ENCODE data around the gene PUS1. TPM values are rescaled to one million over a fixed set of nuclear protein-coding genes. Genes with fewer than 3 reads are reported as not detected.

PUS1 gene
- total and polyA plus RNA-seq, 2 of the 4 experiments (the other 2 are of a cell fraction), result 14.0 to 36.7 TPM

DNA sequence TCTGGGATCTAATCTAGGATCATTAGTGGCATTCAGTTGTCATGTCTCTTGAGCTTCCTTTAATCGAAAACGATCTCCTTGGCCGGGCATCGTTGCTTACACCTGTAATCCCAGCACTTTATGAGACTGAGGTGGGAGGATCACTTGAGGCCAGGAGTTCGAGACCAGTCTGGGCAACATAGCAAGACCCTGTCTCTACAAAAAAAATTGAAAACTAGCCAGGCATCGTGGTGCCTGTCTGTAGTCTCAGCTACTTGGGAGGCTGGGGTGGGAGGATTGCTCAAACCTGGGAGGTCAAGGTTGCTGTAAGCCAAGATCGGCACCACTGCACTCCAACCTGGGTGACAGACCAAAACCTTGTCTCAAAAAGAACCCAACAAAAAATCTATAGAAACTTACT lies 9.0 kb downstream of the PUS1 start:
- H2AK9ac ChIP-seq (replicated peaks; ENCODE audit: low read depth, low read length, poor library complexity), result no peak overlapping the region

More for the DNA sequence above, 9.0 kb downstream of the PUS1 start:
- no peak overlapping the region for H3K56ac ChIP-seq (ENCODE audit: extremely low read depth, insufficient read depth, low read length)
- no TSS peak for BruUV-seq (replicated peaks)
- no peak overlapping the region for H3K9ac ChIP-seq (ENCODE audit: low read depth, low read length)
- H3K27me3 ChIP-seq (ENCODE audit: control insufficient read depth, insufficient read depth, low read length), result no peaks in the 10 kb centered on the region
- no peaks in the 10 kb centered on the region for H3K9me1 ChIP-seq (ENCODE audit: insufficient read depth, low read length)
- dilution Hi-C loops (cut with HindIII; ENCODE audit: low sequenced_read_pairs, unreplicated experiment) (no loop called here), intact Hi-C loops (cut with micrococcal nuclease) (no loop called here), in situ Hi-C loops (cut with MboI; ENCODE audit: low sequenced_read_pairs) (no loop called here)
- H2AK5ac ChIP-seq (ENCODE audit: low read depth, low read length), result no peak overlapping the region
- TF ChIP-seq, protein P1, sequence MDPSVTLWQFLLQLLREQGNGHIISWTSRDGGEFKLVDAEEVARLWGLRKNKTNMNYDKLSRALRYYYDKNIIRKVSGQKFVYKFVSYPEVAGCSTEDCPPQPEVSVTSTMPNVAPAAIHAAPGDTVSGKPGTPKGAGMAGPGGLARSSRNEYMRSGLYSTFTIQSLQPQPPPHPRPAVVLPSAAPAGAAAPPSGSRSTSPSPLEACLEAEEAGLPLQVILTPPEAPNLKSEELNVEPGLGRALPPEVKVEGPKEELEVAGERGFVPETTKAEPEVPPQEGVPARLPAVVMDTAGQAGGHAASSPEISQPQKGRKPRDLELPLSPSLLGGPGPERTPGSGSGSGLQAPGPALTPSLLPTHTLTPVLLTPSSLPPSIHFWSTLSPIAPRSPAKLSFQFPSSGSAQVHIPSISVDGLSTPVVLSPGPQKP (IDR thresholded peaks at IDR 0.05; ENCODE audit: borderline replicate concordance, low read depth, low read length), result no peak
- TF ChIP-seq FOS (IDR thresholded peaks at IDR 0.05; ENCODE audit: low read depth, low read length), result no peak
- TF ChIP-seq, protein P2, sequence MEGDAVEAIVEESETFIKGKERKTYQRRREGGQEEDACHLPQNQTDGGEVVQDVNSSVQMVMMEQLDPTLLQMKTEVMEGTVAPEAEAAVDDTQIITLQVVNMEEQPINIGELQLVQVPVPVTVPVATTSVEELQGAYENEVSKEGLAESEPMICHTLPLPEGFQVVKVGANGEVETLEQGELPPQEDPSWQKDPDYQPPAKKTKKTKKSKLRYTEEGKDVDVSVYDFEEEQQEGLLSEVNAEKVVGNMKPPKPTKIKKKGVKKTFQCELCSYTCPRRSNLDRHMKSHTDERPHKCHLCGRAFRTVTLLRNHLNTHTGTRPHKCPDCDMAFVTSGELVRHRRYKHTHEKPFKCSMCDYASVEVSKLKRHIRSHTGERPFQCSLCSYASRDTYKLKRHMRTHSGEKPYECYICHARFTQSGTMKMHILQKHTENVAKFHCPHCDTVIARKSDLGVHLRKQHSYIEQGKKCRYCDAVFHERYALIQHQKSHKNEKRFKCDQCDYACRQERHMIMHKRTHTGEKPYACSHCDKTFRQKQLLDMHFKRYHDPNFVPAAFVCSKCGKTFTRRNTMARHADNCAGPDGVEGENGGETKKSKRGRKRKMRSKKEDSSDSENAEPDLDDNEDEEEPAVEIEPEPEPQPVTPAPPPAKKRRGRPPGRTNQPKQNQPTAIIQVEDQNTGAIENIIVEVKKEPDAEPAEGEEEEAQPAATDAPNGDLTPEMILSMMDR (conservative IDR thresholded peaks at IDR 0.05; ENCODE audit: low read depth, low read length), result no peak
- no peak for TF ChIP-seq POLR2A (IDR thresholded peaks at IDR 0.05; ENCODE audit: low read depth, low read length)
- no peak for TF ChIP-seq RFX5 (IDR thresholded peaks at IDR 0.05; ENCODE audit: low read depth, low read length)
- TF ChIP-seq MXI1 (IDR thresholded peaks at IDR 0.05; ENCODE audit: borderline replicate concordance, low read depth, low read length), result no peak
- no peak for TF ChIP-seq MAFK (IDR thresholded peaks at IDR 0.05; ENCODE audit: low read depth, low read length)
- no peak for TF ChIP-seq MAZ (IDR thresholded peaks at IDR 0.05; ENCODE audit: borderline replicate concordance, low read depth, low read length)
- TF ChIP-seq, protein P3, sequence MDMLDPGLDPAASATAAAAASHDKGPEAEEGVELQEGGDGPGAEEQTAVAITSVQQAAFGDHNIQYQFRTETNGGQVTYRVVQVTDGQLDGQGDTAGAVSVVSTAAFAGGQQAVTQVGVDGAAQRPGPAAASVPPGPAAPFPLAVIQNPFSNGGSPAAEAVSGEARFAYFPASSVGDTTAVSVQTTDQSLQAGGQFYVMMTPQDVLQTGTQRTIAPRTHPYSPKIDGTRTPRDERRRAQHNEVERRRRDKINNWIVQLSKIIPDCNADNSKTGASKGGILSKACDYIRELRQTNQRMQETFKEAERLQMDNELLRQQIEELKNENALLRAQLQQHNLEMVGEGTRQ (IDR thresholded peaks at IDR 0.05; ENCODE audit: low read depth, low read length), result no peak
- no peak for TF ChIP-seq CEBPB (IDR thresholded peaks at IDR 0.05; ENCODE audit: low read depth, low read length)
- TF ChIP-seq RAD21 (IDR thresholded peaks at IDR 0.05; ENCODE audit: low read length), result no peak
- H4K91ac ChIP-seq (ENCODE audit: insufficient read depth, low read depth, low read length), result no peak overlapping the region
- no peak overlapping the region for H3K27ac ChIP-seq (ENCODE audit: insufficient read depth, low read length)
- H2AFZ ChIP-seq (replicated peaks; ENCODE audit: low read length, poor library complexity), result no peak overlapping the region
- no peak overlapping the region for H2BK120ac ChIP-seq (ENCODE audit: low read depth, low read length)
- H3K4me2 ChIP-seq (ENCODE audit: low read depth, low read length), result no peak overlapping the region
- H3K4me1 ChIP-seq (ENCODE audit: control insufficient read depth, insufficient read depth, low read length), result no peaks in the 10 kb centered on the region
- H3K18ac ChIP-seq (ENCODE audit: low read depth, low read length), result no peak overlapping the region
- no peak overlapping the region for H3K4me3 ChIP-seq (ENCODE audit: insufficient read depth, low read depth, low read length)
- no peaks in the 10 kb centered on the region for H4K20me1 ChIP-seq (ENCODE audit: insufficient read depth, low read length)
- H2BK15ac ChIP-seq (ENCODE audit: low read depth, low read length), result no peak overlapping the region
- H3K79me1 ChIP-seq (ENCODE audit: low read depth in 1 of 2, low read length in 2 of 2), result peaks cover 0 to 14% of the 10 kb centered on the region in 2 experiments; a peak in 1 of 4 replicates
- no peak overlapping the region for H3K23ac ChIP-seq (ENCODE audit: low read depth, low read length)
- H3K14ac ChIP-seq (replicated peaks; ENCODE audit: low read depth, low read length), result no peak overlapping the region
- no peak overlapping the region for H2BK5ac ChIP-seq (ENCODE audit: low read depth, low read length, poor library complexity, severe bottlenecking)
- CTCF ChIA-PET, result no interaction called here
- H3K9me3 ChIP-seq (ENCODE audit: control insufficient read depth, insufficient read depth, low read length), result no peaks in the 10 kb centered on the region
- POLR2A ChIA-PET (ENCODE audit: unreplicated experiment), result no interaction called here
- ATAC-seq (ENCODE audit: low read depth) (no peak), DNase-seq (no peak)
- no peak overlapping the region for H3K4ac ChIP-seq (ENCODE audit: low read depth, low read length)
- no peak overlapping the region for H4K5ac ChIP-seq (ENCODE audit: low read depth, low read length)
- H4K8ac ChIP-seq (ENCODE audit: low read depth in 2 of 2, low read length in 2 of 2), result no peak overlapping the region
- H2BK20ac ChIP-seq (ENCODE audit: low read depth, low read length), result no peak overlapping the region
- no CpG with 5 or more reads among the region's 7 CpGs for WGBS, 2 experiments (ENCODE audit: extremely low coverage in 2 of 2, insufficient read length in 1 of 2)
- H3K36me3 ChIP-seq (ENCODE audit: control insufficient read depth, insufficient read depth, low read length), result peaks cover 42% of the 10 kb centered on the region

Data from IMR-90 (cell line).